ENCODE results near the gene NKAPD1. TPM values are rescaled to one million over a fixed set of nuclear protein-coding genes. Genes with fewer than 3 reads are reported as not detected.

NKAPD1 gene
- total and polyA plus RNA-seq, 9 of the 15 experiments (the other 6 are each of a cell fraction or from before 2014, with no cell fraction given): 14.1 to 73.5 (median 29.3) TPM

GRCh38 chr11:112114460-112114859 lies 40.4 kb downstream of the NKAPD1 start (continued):
- TF ChIP-seq, protein P1, sequence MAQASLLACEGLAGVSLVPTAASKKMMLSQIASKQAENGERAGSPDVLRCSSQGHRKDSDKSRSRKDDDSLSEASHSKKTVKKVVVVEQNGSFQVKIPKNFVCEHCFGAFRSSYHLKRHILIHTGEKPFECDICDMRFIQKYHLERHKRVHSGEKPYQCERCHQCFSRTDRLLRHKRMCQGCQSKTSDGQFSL (CRISPR knock-in tag; IDR thresholded peaks at IDR 0.05): no peak
- TF ChIP-seq, protein P1 (tag; IDR thresholded peaks at IDR 0.05): no peak
- no peak for TF ChIP-seq GTF2E2 (tag; IDR thresholded peaks at IDR 0.05)

- Histone ChIP-seq H3K4me1 (replicated peaks in 1 of 2; ENCODE audit: control insufficient read depth in 2 of 2, insufficient read depth in 2 of 2, low read length in 2 of 2) (0 out of 5 replicates have a peak, but pooled peaks cover 0 to 6% of the 10 kb centered on the region in 2 experiments), H3K9me1 (ENCODE audit: control insufficient read depth, insufficient read depth, low read length) (no peaks in the 10 kb centered on the region), H3K27ac (ENCODE audit: extremely low read depth, low read depth, low read length) (no peak overlapping the region), H2AFZ (ENCODE audit: low read depth, low read length) (no peak overlapping the region), H3K4me2 (ENCODE audit: insufficient read depth, low read length) (no peak overlapping the region), H3K27me3 (ENCODE audit: control insufficient read depth in 2 of 2, insufficient read depth in 2 of 2, low read length in 2 of 2) (no peaks in the 10 kb centered on the region), H3K9ac (ENCODE audit: insufficient read depth in 1 of 2, low read depth in 2 of 2, low read length in 2 of 2) (no peak overlapping the region), H3K4me3 (no peak overlapping the region), H3K36me3 (ENCODE audit: control insufficient read depth, insufficient read depth, low read length) (no peaks in the 10 kb centered on the region), H3K79me2 (ENCODE audit: control insufficient read depth, insufficient read depth, low read length) (no peaks in the 10 kb centered on the region), H3K9me3 (replicated peaks; ENCODE audit: control insufficient read depth, insufficient read depth, low read depth, low read length) (no peaks in the 10 kb centered on the region), H4K20me1 (replicated peaks; ENCODE audit: control insufficient read depth, insufficient read depth, low read length) (no peaks in the 10 kb centered on the region)
- TF ChIP-seq HSF4 (CRISPR knock-in tag; IDR thresholded peaks at IDR 0.05; ENCODE audit: borderline replicate concordance) (no peak), ZNF644 (tag; IDR thresholded peaks at IDR 0.05; ENCODE audit: low read depth) (no peak), ZNF232 (CRISPR knock-in tag; IDR thresholded peaks at IDR 0.05) (no peak), BMI1 (IDR thresholded peaks at IDR 0.05; ENCODE audit: low read length) (no peak), ELF1 (tag; IDR thresholded peaks at IDR 0.05) (no peak), ZBTB7A (IDR thresholded peaks at IDR 0.05; ENCODE audit: borderline replicate concordance, control insufficient read depth, low read depth, low read length) (no peak)
- TF ChIP-seq, protein P2, sequence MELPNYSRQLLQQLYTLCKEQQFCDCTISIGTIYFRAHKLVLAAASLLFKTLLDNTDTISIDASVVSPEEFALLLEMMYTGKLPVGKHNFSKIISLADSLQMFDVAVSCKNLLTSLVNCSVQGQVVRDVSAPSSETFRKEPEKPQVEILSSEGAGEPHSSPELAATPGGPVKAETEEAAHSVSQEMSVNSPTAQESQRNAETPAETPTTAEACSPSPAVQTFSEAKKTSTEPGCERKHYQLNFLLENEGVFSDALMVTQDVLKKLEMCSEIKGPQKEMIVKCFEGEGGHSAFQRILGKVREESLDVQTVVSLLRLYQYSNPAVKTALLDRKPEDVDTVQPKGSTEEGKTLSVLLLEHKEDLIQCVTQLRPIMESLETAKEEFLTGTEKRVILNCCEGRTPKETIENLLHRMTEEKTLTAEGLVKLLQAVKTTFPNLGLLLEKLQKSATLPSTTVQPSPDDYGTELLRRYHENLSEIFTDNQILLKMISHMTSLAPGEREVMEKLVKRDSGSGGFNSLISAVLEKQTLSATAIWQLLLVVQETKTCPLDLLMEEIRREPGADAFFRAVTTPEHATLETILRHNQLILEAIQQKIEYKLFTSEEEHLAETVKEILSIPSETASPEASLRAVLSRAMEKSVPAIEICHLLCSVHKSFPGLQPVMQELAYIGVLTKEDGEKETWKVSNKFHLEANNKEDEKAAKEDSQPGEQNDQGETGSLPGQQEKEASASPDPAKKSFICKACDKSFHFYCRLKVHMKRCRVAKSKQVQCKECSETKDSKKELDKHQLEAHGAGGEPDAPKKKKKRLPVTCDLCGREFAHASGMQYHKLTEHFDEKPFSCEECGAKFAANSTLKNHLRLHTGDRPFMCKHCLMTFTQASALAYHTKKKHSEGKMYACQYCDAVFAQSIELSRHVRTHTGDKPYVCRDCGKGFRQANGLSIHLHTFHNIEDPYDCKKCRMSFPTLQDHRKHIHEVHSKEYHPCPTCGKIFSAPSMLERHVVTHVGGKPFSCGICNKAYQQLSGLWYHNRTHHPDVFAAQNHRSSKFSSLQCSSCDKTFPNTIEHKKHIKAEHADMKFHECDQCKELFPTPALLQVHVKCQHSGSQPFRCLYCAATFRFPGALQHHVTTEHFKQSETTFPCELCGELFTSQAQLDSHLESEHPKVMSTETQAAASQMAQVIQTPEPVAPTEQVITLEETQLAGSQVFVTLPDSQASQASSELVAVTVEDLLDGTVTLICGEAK (IDR thresholded peaks at IDR 0.05): no peak
- TF ChIP-seq, protein P2 (CRISPR knock-in tag; IDR thresholded peaks at IDR 0.05): no peak
- BruUV-seq (replicated peaks): no TSS peak
- no peak for ATAC-seq
- in situ Hi-C loops (cut with MboI): loop anchor here (10.0 kb wide), 1 partner anchor 169 kb away; no protein-coding TSS in a partner anchor
- 48% methylated on average over 5 of the region's 5 CpGs for WGBS (ENCODE audit: insufficient coverage, low coverage, missing lambda C conversion rate)
- ChIA-PET CTCF (ENCODE audit: low intra/inter-chr PET ratio) (interaction anchor here (0.6 kb wide), 1 partner anchor 402 kb away, joined by 3 read pairs; no protein-coding TSS in a partner anchor), POLR2A (interaction anchor here (0.5 to 1.2 kb wide), 3 partner anchors 10 to 163 kb away, joined by 3 to 4 read pairs (median 4); no protein-coding TSS in a partner anchor)
- DNase-seq (ENCODE audit: extremely low read depth in 1 of 4, low spot score in 3 of 4): no peak
- intact Hi-C loops (cut with micrococcal nuclease): loop anchor here (5.0 kb wide), 1 partner anchor 42 kb away; no protein-coding TSS in a partner anchor
- no peak for FAIRE-seq
Observed at GRCh38 chr11:112115386-112115785, 41.3 kb downstream of the NKAPD1 start.
